ENCODE results near the gene ZCCHC18.

The ZCCHC18 gene

DNA sequence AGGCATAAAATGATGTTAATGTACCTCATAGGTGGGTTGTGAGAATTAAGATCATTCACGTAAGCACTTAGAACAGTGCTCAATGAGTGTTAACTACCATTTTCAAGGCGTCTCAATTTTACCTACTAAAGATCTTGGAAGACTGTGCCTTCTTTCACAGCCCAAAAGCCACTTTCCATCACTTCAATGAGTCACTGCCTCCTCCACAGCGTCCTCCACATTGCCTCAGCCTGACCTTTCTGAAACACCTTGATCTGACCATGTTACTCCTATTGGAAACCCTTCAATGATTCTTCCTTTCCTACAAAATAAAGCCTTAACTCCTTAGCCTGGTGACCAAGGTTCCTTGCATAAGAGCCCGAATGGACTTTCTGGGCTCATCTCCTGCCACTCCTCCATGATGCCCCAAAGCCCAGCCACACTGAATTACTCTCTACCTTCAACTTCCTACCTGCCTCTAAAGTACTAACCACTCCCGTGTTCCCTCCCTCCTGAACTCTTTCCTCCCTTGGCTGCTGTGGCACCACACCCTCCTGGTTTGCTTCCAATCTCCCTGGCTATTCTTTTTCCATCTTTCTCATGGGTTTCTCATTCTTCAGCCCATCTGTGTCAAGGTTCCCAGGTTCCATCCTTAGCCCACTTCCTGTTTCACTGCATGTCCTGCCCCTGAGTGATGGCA, 22.4 kb downstream of the ZCCHC18 start:
- no peak for DNase-seq (ENCODE audit: low read depth)
- TF ChIP-seq, protein P1, sequence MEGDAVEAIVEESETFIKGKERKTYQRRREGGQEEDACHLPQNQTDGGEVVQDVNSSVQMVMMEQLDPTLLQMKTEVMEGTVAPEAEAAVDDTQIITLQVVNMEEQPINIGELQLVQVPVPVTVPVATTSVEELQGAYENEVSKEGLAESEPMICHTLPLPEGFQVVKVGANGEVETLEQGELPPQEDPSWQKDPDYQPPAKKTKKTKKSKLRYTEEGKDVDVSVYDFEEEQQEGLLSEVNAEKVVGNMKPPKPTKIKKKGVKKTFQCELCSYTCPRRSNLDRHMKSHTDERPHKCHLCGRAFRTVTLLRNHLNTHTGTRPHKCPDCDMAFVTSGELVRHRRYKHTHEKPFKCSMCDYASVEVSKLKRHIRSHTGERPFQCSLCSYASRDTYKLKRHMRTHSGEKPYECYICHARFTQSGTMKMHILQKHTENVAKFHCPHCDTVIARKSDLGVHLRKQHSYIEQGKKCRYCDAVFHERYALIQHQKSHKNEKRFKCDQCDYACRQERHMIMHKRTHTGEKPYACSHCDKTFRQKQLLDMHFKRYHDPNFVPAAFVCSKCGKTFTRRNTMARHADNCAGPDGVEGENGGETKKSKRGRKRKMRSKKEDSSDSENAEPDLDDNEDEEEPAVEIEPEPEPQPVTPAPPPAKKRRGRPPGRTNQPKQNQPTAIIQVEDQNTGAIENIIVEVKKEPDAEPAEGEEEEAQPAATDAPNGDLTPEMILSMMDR (IDR thresholded peaks at IDR 0.05; ENCODE audit: low read depth, low read length, missing control alignments), result no peak
- in situ Hi-C loops (cut with HindIII; ENCODE audit: low sequenced_read_pairs), result no loop called here
- no peak overlapping the region for H3K4me3 ChIP-seq (ENCODE audit: low read depth, low read length)

DNA sequence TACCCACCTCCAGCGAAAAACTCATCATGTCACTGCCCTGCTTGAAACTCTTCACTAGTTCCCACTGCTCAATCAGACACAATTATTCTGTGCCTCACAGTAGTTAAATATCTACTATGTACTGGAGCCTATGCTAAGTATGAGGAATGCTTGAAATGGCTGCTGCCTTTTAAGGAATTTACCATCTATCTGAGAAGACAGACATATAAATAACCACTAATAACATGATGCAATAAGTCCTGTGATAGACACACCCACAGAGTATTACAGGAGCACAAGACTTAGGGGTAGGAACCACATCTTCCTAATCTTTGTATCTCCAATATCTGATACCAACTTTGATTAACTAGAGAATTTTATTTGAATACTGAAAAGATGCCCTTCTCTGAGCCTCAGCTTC, 23.4 kb downstream of the ZCCHC18 start:
- TF ChIP-seq, protein P1 (IDR thresholded peaks at IDR 0.05; ENCODE audit: low read depth, low read length, missing control alignments), result no peak
- in situ Hi-C loops (cut with HindIII; ENCODE audit: low sequenced_read_pairs), result no loop called here
- no peak for DNase-seq (ENCODE audit: low read depth)
- no peak overlapping the region for H3K4me3 ChIP-seq (ENCODE audit: low read depth, low read length)

DNA sequence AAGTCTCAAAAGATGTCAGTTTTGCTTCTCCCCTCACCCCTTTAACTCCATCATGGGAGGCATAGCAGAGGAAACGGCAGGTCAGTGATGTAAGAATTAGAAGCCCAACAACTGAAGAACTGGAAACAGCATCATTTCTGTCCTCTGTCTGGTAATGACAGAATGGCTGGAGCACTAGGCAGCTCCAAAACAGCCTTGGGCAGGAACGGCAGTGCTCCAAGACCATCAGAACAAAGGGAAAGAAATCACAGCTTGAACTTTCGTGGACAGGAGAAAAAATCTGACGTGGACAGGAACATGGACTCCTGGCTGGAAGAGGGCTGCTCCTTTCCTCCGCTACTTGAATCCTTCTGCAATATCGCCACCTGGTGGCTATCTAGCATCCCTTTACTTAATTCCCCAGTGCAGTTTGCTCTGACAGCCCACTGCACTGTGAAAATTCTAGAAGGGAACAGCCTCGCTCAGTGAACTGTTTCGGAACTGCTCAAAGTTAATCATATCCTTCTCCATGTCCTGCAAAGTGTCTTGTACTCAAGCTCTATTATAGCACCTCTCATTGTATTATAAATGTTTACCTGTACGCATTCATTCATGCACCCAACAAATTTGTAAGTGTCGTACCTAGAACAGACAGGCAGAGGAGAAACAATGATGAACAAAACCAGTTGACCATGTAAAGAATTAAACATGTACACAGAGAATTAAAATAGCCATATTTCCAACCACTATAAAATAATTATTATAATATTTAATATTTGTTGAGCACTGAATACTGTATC, 24.1 kb downstream of the ZCCHC18 start:
- TF ChIP-seq, protein P1 (IDR thresholded peaks at IDR 0.05; ENCODE audit: low read depth, low read length, missing control alignments), result peak; percentile 72
- peak overlapping the region; percentile 27 for H3K4me3 ChIP-seq (ENCODE audit: low read depth, low read length)
- DNase-seq (ENCODE audit: low read depth), result peak; percentile 90
- in situ Hi-C loops (cut with HindIII; ENCODE audit: low sequenced_read_pairs), result no loop called here

DNA sequence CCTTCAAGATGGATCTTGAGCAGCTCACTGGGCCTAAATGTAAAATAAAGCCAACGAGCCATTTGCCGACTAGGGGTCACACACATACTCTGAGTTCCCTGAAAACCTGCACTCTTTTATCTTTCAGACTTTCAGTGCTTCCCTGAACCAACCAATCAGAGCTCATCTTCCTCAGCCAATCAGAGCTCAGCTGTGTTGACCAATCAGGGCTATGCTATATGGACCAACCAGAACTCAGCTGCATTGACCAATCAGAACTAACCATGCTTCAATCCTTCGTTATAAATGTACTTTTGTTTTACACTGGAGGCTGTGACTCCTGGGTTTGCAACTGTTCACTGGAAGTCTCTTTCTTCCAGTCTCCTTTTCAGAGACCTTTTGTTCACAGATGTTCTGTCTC, 25.2 kb downstream of the ZCCHC18 start:
- H3K4me3 ChIP-seq (ENCODE audit: low read depth, low read length), result no peak overlapping the region
- TF ChIP-seq, protein P1 (IDR thresholded peaks at IDR 0.05; ENCODE audit: low read depth, low read length, missing control alignments), result no peak
- DNase-seq (ENCODE audit: low read depth), result no peak
- in situ Hi-C loops (cut with HindIII; ENCODE audit: low sequenced_read_pairs), result no loop called here

DNA sequence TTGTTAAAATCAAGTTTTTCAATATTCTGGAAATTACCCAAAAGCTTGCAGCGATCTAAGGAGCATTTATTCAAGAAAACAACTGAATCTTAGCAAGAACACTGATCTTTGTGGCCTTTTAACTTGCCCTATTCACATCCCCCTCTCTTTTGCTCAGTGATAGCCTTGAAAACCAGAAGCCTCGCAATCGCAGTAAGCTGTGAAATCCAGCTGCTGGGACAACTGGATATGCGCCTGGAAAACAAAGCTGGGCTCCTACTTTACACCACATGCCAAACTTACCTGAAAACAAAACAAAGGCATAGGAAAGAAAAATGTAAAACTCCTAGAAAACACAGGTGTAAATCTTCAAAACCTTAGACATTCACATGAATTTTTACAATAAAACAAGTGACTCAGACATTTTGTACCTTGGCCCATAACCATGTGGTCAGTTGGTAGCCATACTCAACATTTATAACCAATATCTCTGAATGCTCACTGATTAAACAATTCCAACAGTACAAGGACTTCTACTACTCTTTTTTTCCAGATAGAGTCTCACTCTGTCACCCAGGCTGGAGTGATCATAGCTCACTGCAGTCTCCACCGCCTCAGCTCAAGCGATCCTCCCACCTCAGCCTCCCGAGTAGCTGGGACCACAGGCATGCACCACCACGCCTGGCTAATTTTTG, 28.9 kb downstream of the ZCCHC18 start:
- DNase-seq (ENCODE audit: low read depth), result no peak
- TF ChIP-seq, protein P1 (IDR thresholded peaks at IDR 0.05; ENCODE audit: low read depth, low read length, missing control alignments), result no peak
- H3K4me3 ChIP-seq (ENCODE audit: low read depth, low read length), result no peak overlapping the region
- in situ Hi-C loops (cut with HindIII; ENCODE audit: low sequenced_read_pairs), result no loop called here

DNA sequence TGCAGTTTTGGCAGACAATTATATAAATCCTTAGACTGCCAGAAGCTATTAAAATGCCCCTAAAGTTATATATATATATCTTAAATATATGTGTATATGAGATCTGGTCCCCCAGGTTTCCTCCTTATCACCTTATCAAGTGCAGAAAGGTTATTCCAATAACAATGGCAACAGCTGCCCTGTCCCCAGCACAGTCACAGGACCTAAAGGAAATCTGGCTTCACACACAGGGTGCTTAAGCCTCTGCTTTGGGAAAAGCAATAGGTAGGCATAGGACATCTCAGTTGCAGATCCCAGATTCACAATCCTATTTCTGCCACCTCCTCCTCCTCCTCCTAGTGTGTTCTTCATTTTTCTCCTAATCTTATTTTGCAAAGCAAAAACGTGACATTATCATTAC, 38.7 kb downstream of the ZCCHC18 start:
- H3K4me3 ChIP-seq (ENCODE audit: low read depth, low read length), result no peak overlapping the region
- TF ChIP-seq, protein P1 (IDR thresholded peaks at IDR 0.05; ENCODE audit: low read depth, low read length, missing control alignments), result no peak
- in situ Hi-C loops (cut with HindIII; ENCODE audit: low sequenced_read_pairs), result no loop called here
- no peak for DNase-seq (ENCODE audit: low read depth)

All from astrocyte of the cerebellum (primary cell).